Ureter (tissue), 1 donor: Measurements from ENCODE around the gene BORCS6. TPM values are rescaled to one million over a fixed set of nuclear protein-coding genes. Genes with fewer than 3 reads are reported as not detected.

ENCODE experiments used
- DNase-seq: peaks from one replicate; pipeline ENCODE4 v3.0.0-alpha.2; 2020; ENCODE audit warnings: low spot score
- total RNA-seq: library from RNA; stranded (reverse); gene quantifications from one replicate; pipeline ENCODE4 v1.2.4, GENCODE V29; 2023
- donor health status: DM: yes; HTN: yes; CAD: no.

The BORCS6 gene
- total RNA-seq, 1 donor from 2014 or later, result 7.1 TPM

GRCh38 chr17:8142158-8142886, 47.7 kb downstream of the BORCS6 start:
- DNase-seq, result no peak

DNA sequence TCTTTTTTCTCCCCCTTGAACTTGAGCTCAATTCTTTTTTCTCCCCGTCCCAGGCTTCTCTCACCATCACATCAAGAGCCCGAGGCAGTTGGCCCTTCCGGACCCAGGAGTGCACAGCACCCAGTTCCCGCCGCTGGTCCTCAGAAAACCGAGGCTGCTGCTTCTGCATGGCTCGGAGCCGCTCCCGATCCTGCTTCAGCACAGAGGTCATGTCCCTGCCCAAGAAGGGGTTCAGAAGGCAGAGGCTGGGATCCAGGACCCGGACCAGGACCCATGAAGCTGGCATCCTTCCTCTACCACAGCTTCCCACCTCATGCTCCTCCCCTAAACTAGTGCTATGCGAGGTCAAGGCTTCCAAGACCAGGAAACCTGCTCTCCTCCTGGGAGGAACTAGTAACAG, 48.2 kb downstream of the BORCS6 start:
- DNase-seq, result no peak

GRCh38 chr17:8141045-8141444, 48.9 kb downstream of the BORCS6 start:
- no peak for DNase-seq

GRCh38 chr17:8140065-8141029, 49.6 kb downstream of the BORCS6 start:
- no peak for DNase-seq

DNA sequence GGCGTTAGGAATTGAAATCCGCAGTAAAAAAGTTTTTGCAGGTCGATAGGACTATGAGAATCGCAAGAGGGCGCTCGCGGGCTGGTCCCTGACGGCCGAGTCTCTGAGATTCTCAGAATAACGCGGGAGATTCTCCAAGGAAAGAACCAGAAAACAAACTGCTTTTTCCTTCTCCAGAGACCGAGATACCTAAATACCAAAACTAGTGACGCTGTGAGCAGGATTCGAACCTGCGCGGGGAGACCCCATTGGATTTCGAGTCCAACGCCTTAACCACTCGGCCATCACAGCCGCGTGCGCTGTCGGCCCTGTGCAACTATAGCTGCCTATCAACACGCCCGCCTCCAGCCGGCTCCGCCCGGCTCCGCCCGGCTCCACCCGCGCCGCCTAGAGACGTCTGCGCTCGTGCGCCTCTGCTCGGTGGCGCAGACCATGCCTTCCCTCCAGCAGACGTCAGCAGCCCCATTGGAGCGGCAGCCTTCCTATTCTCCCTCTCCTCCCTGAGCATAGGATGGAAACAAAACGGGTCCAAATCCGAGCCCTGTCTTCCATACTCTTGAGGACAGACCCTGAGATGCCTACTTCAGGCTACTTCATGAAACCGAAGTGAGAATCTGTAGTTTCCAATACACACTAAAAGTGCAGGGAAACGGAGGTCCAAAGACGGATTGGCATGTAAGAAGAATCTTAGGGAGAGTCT, 51.2 kb downstream of the BORCS6 start:
- DNase-seq, result peak; percentile 99

DNA sequence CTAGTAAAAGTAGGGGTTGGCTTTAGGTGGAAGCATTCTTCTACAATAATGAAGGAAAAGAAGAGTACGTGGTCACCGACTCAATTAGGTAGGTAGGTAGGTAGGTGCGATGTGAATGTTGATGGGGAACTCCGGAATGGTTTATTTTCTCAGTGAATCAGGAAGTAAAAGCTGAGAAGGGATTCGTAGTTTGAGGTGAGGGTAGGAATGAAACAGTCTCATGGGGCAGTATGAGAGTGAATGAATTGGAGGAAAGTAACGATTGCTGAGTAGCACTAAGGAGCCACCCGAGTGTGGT, 51.7 kb downstream of the BORCS6 start:
- DNase-seq, result no peak

Other genes with a start within 250 kb of the BORCS6 start
- gene GUCY2D, start 187.6 kb downstream of the BORCS6 start, total RNA-seq, result 0.81 TPM
- gene ALOX15B, start 151.1 kb downstream of the BORCS6 start, total RNA-seq, result 5.3 TPM
- gene ALOX12B, start 102.5 kb downstream of the BORCS6 start, total RNA-seq, result 0.62 TPM
- 0.44 TPM for gene ALOXE3, start 71.7 kb downstream of the BORCS6 start, total RNA-seq
- not detected for gene HES7, start 66.1 kb downstream of the BORCS6 start, total RNA-seq
- 152 TPM for gene PER1, start 37.8 kb downstream of the BORCS6 start, total RNA-seq
- gene VAMP2, start 27.2 kb downstream of the BORCS6 start, total RNA-seq, result 87.9 TPM
- 17.1 TPM for gene TMEM107, start 13.8 kb downstream of the BORCS6 start, total RNA-seq
- gene AURKB, start 20.4 kb upstream of the BORCS6 start, total RNA-seq, result 1.9 TPM
- 63.1 TPM for gene CTC1, start 57.9 kb upstream of the BORCS6 start, total RNA-seq
- 82.6 TPM for gene PFAS, start 59.1 kb upstream of the BORCS6 start, total RNA-seq
- gene RANGRF, start 98.5 kb upstream of the BORCS6 start, total RNA-seq, result 24.6 TPM
- 12.5 TPM for gene SLC25A35, start 105.2 kb upstream of the BORCS6 start, total RNA-seq
- gene ARHGEF15, start 120.1 kb upstream of the BORCS6 start, total RNA-seq, result 28.7 TPM
- not detected for gene ODF4, start 149.7 kb upstream of the BORCS6 start, total RNA-seq
- gene RPL26, start 193.0 kb upstream of the BORCS6 start, total RNA-seq, result 2,627 TPM
- gene RNF222, start 207.6 kb upstream of the BORCS6 start, total RNA-seq, result not detected
- 84.5 TPM for gene NDEL1, start 245.7 kb upstream of the BORCS6 start, total RNA-seq